ENCODE results near the gene TLE1.

Gene TLE1

GRCh38 chr9:81564632-81565031 is 124.7 kb downstream of the TLE1 start:
- H3K36me3 ChIP-seq (replicated peaks; ENCODE audit: low read depth, low read length): no peaks in the 10 kb centered on the region
- H3K9me3 ChIP-seq (ENCODE audit: insufficient read depth, low read length): no peaks in the 10 kb centered on the region
- H3K4me3 ChIP-seq (ENCODE audit: low read length): no peak overlapping the region
- H4K20me1 ChIP-seq (ENCODE audit: insufficient read depth, low read length): no peaks in the 10 kb centered on the region
- H3K79me2 ChIP-seq (ENCODE audit: low read length): no peaks in the 10 kb centered on the region
- no peaks in the 10 kb centered on the region for H3K27me3 ChIP-seq (ENCODE audit: low read depth, low read length)
- H3K9ac ChIP-seq (ENCODE audit: low read length): no peak overlapping the region
- H2AFZ ChIP-seq (ENCODE audit: low read depth, low read length): no peak overlapping the region
- H3K27ac ChIP-seq (ENCODE audit: low read length): no peak overlapping the region
- H3K4me1 ChIP-seq (ENCODE audit: low read length): no peaks in the 10 kb centered on the region
- TF ChIP-seq CTCF (IDR thresholded peaks at IDR 0.05; ENCODE audit: low read depth, low read length): no peak
- TF ChIP-seq EZH2phosphoT487 (IDR thresholded peaks at IDR 0.05; ENCODE audit: low read depth): no peak
- no peak overlapping the region for H3K4me2 ChIP-seq (ENCODE audit: low read length)

- Histone ChIP-seq H3K9ac (ENCODE audit: low read length) (no peak overlapping the region), H3K4me1 (ENCODE audit: low read length) (no peaks in the 10 kb centered on the region), H4K20me1 (ENCODE audit: insufficient read depth, low read length) (no peaks in the 10 kb centered on the region), H3K27ac (ENCODE audit: low read length) (no peak overlapping the region), H3K27me3 (ENCODE audit: low read depth, low read length) (no peaks in the 10 kb centered on the region), H3K9me3 (ENCODE audit: insufficient read depth, low read length) (no peaks in the 10 kb centered on the region), H2AFZ (ENCODE audit: low read depth, low read length) (no peak overlapping the region), H3K36me3 (replicated peaks; ENCODE audit: low read depth, low read length) (no peaks in the 10 kb centered on the region), H3K4me2 (ENCODE audit: low read length) (no peak overlapping the region), H3K79me2 (ENCODE audit: low read length) (no peaks in the 10 kb centered on the region), H3K4me3 (ENCODE audit: low read length) (no peak overlapping the region)
- TF ChIP-seq CTCF (IDR thresholded peaks at IDR 0.05; ENCODE audit: low read depth, low read length): no peak
- TF ChIP-seq EZH2phosphoT487 (IDR thresholded peaks at IDR 0.05; ENCODE audit: low read depth): no peak
Measured at GRCh38 chr9:81563739-81564138, 125.6 kb downstream of the TLE1 start.

- H3K4me1 ChIP-seq (ENCODE audit: low read length): no peaks in the 10 kb centered on the region
- H3K79me2 ChIP-seq (ENCODE audit: low read length): no peaks in the 10 kb centered on the region
- H3K4me3 ChIP-seq (ENCODE audit: low read length): no peak overlapping the region
- no peaks in the 10 kb centered on the region for H3K36me3 ChIP-seq (replicated peaks; ENCODE audit: low read depth, low read length)
- H3K9ac ChIP-seq (ENCODE audit: low read length): no peak overlapping the region
- H3K9me3 ChIP-seq (ENCODE audit: insufficient read depth, low read length): no peaks in the 10 kb centered on the region
- no peak overlapping the region for H2AFZ ChIP-seq (ENCODE audit: low read depth, low read length)
- no peaks in the 10 kb centered on the region; the same call in 1 of the 2 replicates for H3K27me3 ChIP-seq (ENCODE audit: low read depth, low read length)
- H3K4me2 ChIP-seq (ENCODE audit: low read length): no peak overlapping the region
- no peaks in the 10 kb centered on the region for H4K20me1 ChIP-seq (ENCODE audit: insufficient read depth, low read length)
- H3K27ac ChIP-seq (ENCODE audit: low read length): no peak overlapping the region
- TF ChIP-seq EZH2phosphoT487 (IDR thresholded peaks at IDR 0.05; ENCODE audit: low read depth): no peak
- TF ChIP-seq CTCF (IDR thresholded peaks at IDR 0.05; ENCODE audit: low read depth, low read length): no peak
Measured at GRCh38 chr9:81563020-81563407, 126.3 kb downstream of the TLE1 start.

GRCh38 chr9:81562231-81563019 is 126.9 kb downstream of the TLE1 start:
- no peak overlapping the region for H3K9ac ChIP-seq (ENCODE audit: low read length)
- H3K4me3 ChIP-seq (ENCODE audit: low read length): no peak overlapping the region
- no peaks in the 10 kb centered on the region for H3K9me3 ChIP-seq (ENCODE audit: insufficient read depth, low read length)
- H2AFZ ChIP-seq (ENCODE audit: low read depth, low read length): no peak overlapping the region
- no peak overlapping the region for H3K27ac ChIP-seq (ENCODE audit: low read length)
- TF ChIP-seq EZH2phosphoT487 (IDR thresholded peaks at IDR 0.05; ENCODE audit: low read depth) (no peak), CTCF (IDR thresholded peaks at IDR 0.05; ENCODE audit: low read depth, low read length) (no peak)
- H3K36me3 ChIP-seq (replicated peaks; ENCODE audit: low read depth, low read length): no peaks in the 10 kb centered on the region
- no peaks in the 10 kb centered on the region for H3K4me1 ChIP-seq (ENCODE audit: low read length)
- H3K27me3 ChIP-seq (ENCODE audit: low read depth, low read length): peaks cover 2% of the 10 kb centered on the region; the same call in 1 of the 2 replicates
- H3K4me2 ChIP-seq (ENCODE audit: low read length): no peak overlapping the region
- H3K79me2 ChIP-seq (ENCODE audit: low read length): no peaks in the 10 kb centered on the region
- no peaks in the 10 kb centered on the region for H4K20me1 ChIP-seq (ENCODE audit: insufficient read depth, low read length)
